ENCODE data around the gene BCL2.

The BCL2 gene

GRCh38 chr18:63158012-63158631 lies 161.4 kb downstream of the BCL2 start:
- TF ChIP-seq CTCF (IDR thresholded peaks at IDR 0.05; ENCODE audit: low read depth, low read length), result no peak
- DNase-seq (ENCODE audit: extremely low read depth, low read depth), result no peak

- no peak for DNase-seq (ENCODE audit: extremely low read depth, low read depth)
- TF ChIP-seq CTCF (IDR thresholded peaks at IDR 0.05; ENCODE audit: low read depth, low read length), result no peak
Measured at GRCh38 chr18:63157293-63158011, 162.1 kb downstream of the BCL2 start.

GRCh38 chr18:63155910-63156773 lies 163.4 kb downstream of the BCL2 start:
- no peak for DNase-seq (ENCODE audit: extremely low read depth, low read depth)
- no peak for TF ChIP-seq CTCF (IDR thresholded peaks at IDR 0.05; ENCODE audit: low read depth, low read length)

GRCh38 chr18:63155169-63155852 lies 164.3 kb downstream of the BCL2 start:
- no peak for DNase-seq (ENCODE audit: extremely low read depth, low read depth)
- peak; percentile 44 for TF ChIP-seq CTCF (IDR thresholded peaks at IDR 0.05; ENCODE audit: low read depth, low read length)

- no peak for TF ChIP-seq CTCF (IDR thresholded peaks at IDR 0.05; ENCODE audit: low read depth, low read length)
Measured at GRCh38 chr18:63154350-63155152, 165.0 kb downstream of the BCL2 start.

GRCh38 chr18:63152791-63153190 lies 166.8 kb downstream of the BCL2 start:
- no peak for DNase-seq (ENCODE audit: extremely low read depth, low read depth)
- TF ChIP-seq CTCF (IDR thresholded peaks at IDR 0.05; ENCODE audit: low read depth, low read length), result no peak

More at GRCh38 chr18:63154350-63155152, 165.0 kb downstream of the BCL2 start:
- no peak for DNase-seq (ENCODE audit: extremely low read depth, low read depth)
